IMR-90 (cell line): ENCODE measurements around the gene WBP2NL. TPM values are rescaled to one million over a fixed set of nuclear protein-coding genes. Genes with fewer than 3 reads are reported as not detected.

ENCODE experiments used
- ATAC-seq: fragments of 200-7000 bp; cut with Tn5 transposase; 2 replicates; pipeline ENCODE4 v1.9.1; 2020; ENCODE audit warnings: low read depth, mild to moderate bottlenecking, moderate library complexity
- BruUV-seq: library from RNA; stranded (reverse); fragments of 400-500 nt; replicated peaks from 2 replicates; lab custom pipeline; 2021; lab: Mats Ljungman, UMichigan
- CTCF ChIA-PET: fragments of 300-600 bp; formaldehyde crosslinking; extraction: SDS; loops from one replicate; lab custom pipeline; 2021; ENCODE audit warnings: antibody characterized with exemption; lab: Yijun Ruan, JAX
- POLR2A ChIA-PET: fragments of 300-600 bp; sonication (Branson Sonifier 250); formaldehyde crosslinking; loops from one replicate; lab custom pipeline; 2022; ENCODE audit warnings: antibody characterized with exemption; ENCODE audit not compliant: unreplicated experiment; lab: Charles Lee
- DNase-seq: peaks from one replicate; pipeline ENCODE4 v3.0.0; 2013
- H2AFZ ChIP-seq: replicated peaks from 2 replicates; pipeline ENCODE3; 2013; ENCODE audit warnings: low read length, mild to moderate bottlenecking; ENCODE audit not compliant: poor library complexity
- H2AK5ac ChIP-seq: 2 replicates; pipeline ENCODE4 v1.6.1; 2013; ENCODE audit warnings: low read depth, low read length, inconsistent platforms
- H2AK9ac ChIP-seq: replicated peaks from 2 replicates; pipeline ENCODE3; 2013; ENCODE audit warnings: mild to moderate bottlenecking, low read depth, low read length, moderate library complexity; ENCODE audit not compliant: poor library complexity
- H2BK120ac ChIP-seq: 2 replicates; pipeline ENCODE4 v1.6.1; 2013; ENCODE audit warnings: low read depth, low read length, inconsistent platforms
- H2BK15ac ChIP-seq: 3 replicates; pipeline ENCODE4 v1.6.1; 2013; ENCODE audit warnings: low read depth, low read length, inconsistent platforms
- H2BK20ac ChIP-seq: 2 replicates; pipeline ENCODE4 v1.6.1; 2013; ENCODE audit warnings: low read depth, mild to moderate bottlenecking, inconsistent platforms, low read length, moderate library complexity
- H2BK5ac ChIP-seq: 2 replicates; pipeline ENCODE4 v1.6.1; 2013; ENCODE audit warnings: mild to moderate bottlenecking, low read depth, low read length, inconsistent platforms; ENCODE audit not compliant: poor library complexity, severe bottlenecking
- H3K14ac ChIP-seq: replicated peaks from 2 replicates; pipeline ENCODE4 v1.6.1; 2013; ENCODE audit warnings: low read depth, low read length, inconsistent platforms
- H3K18ac ChIP-seq: 2 replicates; pipeline ENCODE4 v1.6.1; 2013; ENCODE audit warnings: low read depth, low read length, control low read depth
- H3K23ac ChIP-seq: 2 replicates; pipeline ENCODE4 v1.6.1; 2013; ENCODE audit warnings: low read depth, low read length, inconsistent platforms
- H3K27ac ChIP-seq: 2 replicates; pipeline ENCODE4 v1.5.1; 2013; ENCODE audit warnings: mild to moderate bottlenecking, control low read depth, low read length; ENCODE audit not compliant: insufficient read depth
- H3K27me3 ChIP-seq: 2 replicates; pipeline ENCODE4 v1.6.1; 2013; ENCODE audit warnings: low read length; ENCODE audit not compliant: control insufficient read depth, insufficient read depth
- H3K36me3 ChIP-seq: 2 replicates; pipeline ENCODE4 v1.6.1; 2013; ENCODE audit warnings: low read length, mixed read lengths; ENCODE audit not compliant: control insufficient read depth, insufficient read depth
- H3K4ac ChIP-seq: 2 replicates; pipeline ENCODE4 v1.6.1; 2013; ENCODE audit warnings: low read depth, low read length, inconsistent platforms
- H3K4me1 ChIP-seq: 2 replicates; pipeline ENCODE4 v1.6.1; 2013; ENCODE audit warnings: low read length, mixed read lengths; ENCODE audit not compliant: control insufficient read depth, insufficient read depth
- H3K4me2 ChIP-seq: 2 replicates; pipeline ENCODE4 v1.6.1; 2013; ENCODE audit warnings: low read depth, mild to moderate bottlenecking, control low read depth, low read length, moderate library complexity
- H3K4me3 ChIP-seq: 2 replicates; pipeline ENCODE4 v1.5.1; 2013; ENCODE audit warnings: low read depth, mild to moderate bottlenecking, control low read depth, low read length, moderate library complexity; ENCODE audit not compliant: insufficient read depth
- H3K56ac ChIP-seq: 2 replicates; pipeline ENCODE4 v1.6.1; 2013; ENCODE audit warnings: low read length, inconsistent platforms; ENCODE audit not compliant: insufficient read depth; ENCODE audit errors: extremely low read depth
- H3K79me1 ChIP-seq, 2 experiments: 2 replicates each; pipeline ENCODE4 v1.6.1; 2013; ENCODE audit warnings: low read length in 2 of 2, inconsistent platforms in 1 of 2, low read depth in 1 of 2
- H3K9ac ChIP-seq: 2 replicates; pipeline ENCODE4 v1.6.1; 2013; ENCODE audit warnings: low read depth, low read length, control low read depth
- H3K9me1 ChIP-seq: 2 replicates; pipeline ENCODE4 v1.6.1; 2013; ENCODE audit warnings: low read length, inconsistent platforms; ENCODE audit not compliant: insufficient read depth
- H3K9me3 ChIP-seq: 2 replicates; pipeline ENCODE4 v1.6.1; 2013; ENCODE audit warnings: low read length; ENCODE audit not compliant: control insufficient read depth, insufficient read depth
- H4K20me1 ChIP-seq: 2 replicates; pipeline ENCODE4 v1.6.1; 2013; ENCODE audit warnings: low read length, inconsistent platforms; ENCODE audit not compliant: insufficient read depth
- H4K5ac ChIP-seq: 2 replicates; pipeline ENCODE4 v1.6.1; 2013; ENCODE audit warnings: mild to moderate bottlenecking, low read depth, low read length, control low read depth
- H4K8ac ChIP-seq, 2 experiments: 2 replicates each; pipeline ENCODE4 v1.6.1; 2013; ENCODE audit warnings: low read depth in 2 of 2, low read length in 2 of 2, control low read depth in 1 of 2, inconsistent platforms in 1 of 2
- H4K91ac ChIP-seq: 2 replicates; pipeline ENCODE4 v1.6.1; 2013; ENCODE audit warnings: low read depth, low read length, inconsistent platforms; ENCODE audit not compliant: insufficient read depth
- BHLHE40 ChIP-seq: fragments of 150-350 bp; IDR thresholded peaks from 2 replicates; pipeline ENCODE4 v1.6.1; 2016; ENCODE audit warnings: mild to moderate bottlenecking, low read depth, low read length
- CEBPB ChIP-seq: IDR thresholded peaks from 2 replicates; pipeline ENCODE4 v1.6.1; 2012; ENCODE audit warnings: low read depth, low read length, improper control_type of control experiment
- CHD1 ChIP-seq: IDR thresholded peaks from 2 replicates; pipeline ENCODE4 v1.6.1; 2012; ENCODE audit warnings: low read depth, low read length, improper control_type of control experiment
- FOS ChIP-seq: fragments of 150-350 bp; IDR thresholded peaks from 2 replicates; pipeline ENCODE4 v1.6.1; 2016; ENCODE audit warnings: low read depth, low read length
- MAFK ChIP-seq: IDR thresholded peaks from 2 replicates; pipeline ENCODE4 v1.6.1; 2012; ENCODE audit warnings: low read depth, low read length, improper control_type of control experiment
- MAZ ChIP-seq: IDR thresholded peaks from 2 replicates; pipeline ENCODE4 v1.6.1; 2012; ENCODE audit warnings: low read depth, mild to moderate bottlenecking, low read length, improper control_type of control experiment, moderate library complexity, borderline replicate concordance
- MXI1 ChIP-seq: IDR thresholded peaks from 2 replicates; pipeline ENCODE4 v1.6.1; 2012; ENCODE audit warnings: low read depth, mild to moderate bottlenecking, low read length, moderate library complexity, borderline replicate concordance
- NFE2L2 ChIP-seq: fragments of 150-350 bp; IDR thresholded peaks from 2 replicates; pipeline ENCODE4 v1.6.1; 2016; ENCODE audit warnings: low read depth, mild to moderate bottlenecking, low read length
- POLR2A ChIP-seq: IDR thresholded peaks from 2 replicates; pipeline ENCODE4 v1.6.1; 2012; ENCODE audit warnings: mild to moderate bottlenecking, low read depth, low read length
- RAD21 ChIP-seq: IDR thresholded peaks from 2 replicates; pipeline ENCODE4 v1.6.1; 2012; ENCODE audit warnings: low read length, improper control_type of control experiment
- RCOR1 ChIP-seq: IDR thresholded peaks from 2 replicates; pipeline ENCODE4 v1.6.1; 2012; ENCODE audit warnings: mild to moderate bottlenecking, low read length, improper control_type of control experiment; ENCODE audit not compliant: insufficient replicate concordance
- RFX5 ChIP-seq: IDR thresholded peaks from 2 replicates; pipeline ENCODE4 v1.8.0; 2012; ENCODE audit warnings: low read depth, mild to moderate bottlenecking, low read length, moderate library complexity
- SMC3 ChIP-seq: fragments of 150-350 bp; IDR thresholded peaks from 2 replicates; pipeline ENCODE4 v1.6.1; 2016; ENCODE audit warnings: low read depth, mild to moderate bottlenecking, antibody characterized with exemption, low read length, moderate library complexity
- WGBS, 2 experiments: methylation state at CpG; one replicate each; pipeline versions ENCODE4 v1.1.5 to v1.1.7; 2013; ENCODE audit warnings: missing lambda C conversion rate in 2 of 2; ENCODE audit not compliant: insufficient read length in 1 of 2; ENCODE audit errors: extremely low coverage in 2 of 2; 5-methylcytosine and 5-hydroxymethylcytosine counted together
- dilution Hi-C: fragments of 300-500 bp; cut with HindIII; formaldehyde crosslinking; loops from one replicate; pipeline ENCODE4 v1.14.3; 2018; ENCODE audit warnings: low sequenced_read_pairs; ENCODE audit not compliant: unreplicated experiment
- in situ Hi-C: fragments of 300-500 bp; cut with MboI; formaldehyde crosslinking; loops from 3 replicates; pipeline ENCODE4 v1.14.3; 2019; ENCODE audit warnings: low sequenced_read_pairs, inconsistent platforms, mixed read lengths
- intact Hi-C: fragments of 100-400 bp; cut with micrococcal nuclease; formaldehyde crosslinking; loops from 2 replicates; pipeline ENCODE4 v1.10.0; 2022
- polyA plus RNA-seq, 3 experiments: library from polyadenylated mRNA; depleted of rRNA; stranded (reverse); fragments of >200 nt; gene quantifications; 2 replicates each; pipeline ENCODE4 v1.2.3, GENCODE V29; 2012; ENCODE audit warnings: low replicate concordance in 1 of 3
- total RNA-seq: library from RNA; depleted of rRNA; stranded (reverse); fragments of >200 nt; gene quantifications from 2 replicates; pipeline ENCODE4 v1.2.3, GENCODE V29; 2012
- TF ChIP-seq, protein P1 (sequence below): fragments of 150-350 bp; IDR thresholded peaks from 2 replicates; pipeline ENCODE4 v1.6.1; 2016; ENCODE audit warnings: low read depth, mild to moderate bottlenecking, low read length, moderate library complexity, borderline replicate concordance
- TF ChIP-seq, protein P2 (sequence below): conservative IDR thresholded peaks from 2 replicates; pipeline ENCODE4 v1.5.1; 2012; ENCODE audit warnings: mild to moderate bottlenecking, low read depth, low read length, improper control_type of control experiment
- TF ChIP-seq, protein P3 (sequence below): fragments of 150-350 bp; IDR thresholded peaks from 2 replicates; pipeline ENCODE4 v1.6.1; 2017; ENCODE audit warnings: mild to moderate bottlenecking, antibody characterized with exemption, low read length, low read depth

The WBP2NL gene
- total and polyA plus RNA-seq, 2 of the 4 experiments (the other 2 are of a cell fraction), result not detected

DNA sequence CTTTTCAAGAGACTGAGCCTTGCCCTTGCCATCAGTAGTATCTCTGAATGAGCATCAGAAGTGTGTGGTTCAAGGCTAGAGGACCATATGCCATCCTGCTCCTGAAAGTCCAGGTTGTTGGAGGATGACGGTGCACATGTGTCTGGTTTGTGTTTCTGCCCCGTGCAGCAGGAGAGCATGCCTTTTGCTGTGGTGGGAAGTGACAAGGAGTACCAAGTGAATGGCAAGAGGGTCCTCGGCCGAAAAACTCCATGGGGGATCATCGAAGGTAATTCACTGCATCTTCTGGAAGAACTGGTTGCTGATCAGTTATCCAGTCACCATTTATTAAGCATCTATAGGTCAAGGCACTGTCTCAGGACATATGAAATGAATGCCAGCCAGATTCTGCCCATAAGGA lies 6.1 kb upstream of the WBP2NL start:
- intact Hi-C loops (no loop called here), in situ Hi-C loops (no loop called here), dilution Hi-C loops (no loop called here)
- no peaks in the 10 kb centered on the region for H3K9me1 ChIP-seq
- no peak overlapping the region for H2BK5ac ChIP-seq
- H4K91ac ChIP-seq, result no peak overlapping the region
- H2BK15ac ChIP-seq, result no peak overlapping the region
- no peak overlapping the region for H3K4ac ChIP-seq
- DNase-seq, result no peak
- no peak overlapping the region for H4K5ac ChIP-seq
- H3K4me1 ChIP-seq, result no peaks in the 10 kb centered on the region
- no peak overlapping the region for H4K8ac ChIP-seq
- no peak overlapping the region for H2AK5ac ChIP-seq
- no peak overlapping the region for H3K27ac ChIP-seq
- H3K36me3 ChIP-seq, result no peaks in the 10 kb centered on the region
- no peak for TF ChIP-seq RFX5
- TF ChIP-seq, protein P1, sequence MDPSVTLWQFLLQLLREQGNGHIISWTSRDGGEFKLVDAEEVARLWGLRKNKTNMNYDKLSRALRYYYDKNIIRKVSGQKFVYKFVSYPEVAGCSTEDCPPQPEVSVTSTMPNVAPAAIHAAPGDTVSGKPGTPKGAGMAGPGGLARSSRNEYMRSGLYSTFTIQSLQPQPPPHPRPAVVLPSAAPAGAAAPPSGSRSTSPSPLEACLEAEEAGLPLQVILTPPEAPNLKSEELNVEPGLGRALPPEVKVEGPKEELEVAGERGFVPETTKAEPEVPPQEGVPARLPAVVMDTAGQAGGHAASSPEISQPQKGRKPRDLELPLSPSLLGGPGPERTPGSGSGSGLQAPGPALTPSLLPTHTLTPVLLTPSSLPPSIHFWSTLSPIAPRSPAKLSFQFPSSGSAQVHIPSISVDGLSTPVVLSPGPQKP, result no peak
- no peak for TF ChIP-seq RCOR1
- no peak for TF ChIP-seq FOS
- no peak for TF ChIP-seq CEBPB
- TF ChIP-seq MXI1, result no peak
- TF ChIP-seq, protein P2, sequence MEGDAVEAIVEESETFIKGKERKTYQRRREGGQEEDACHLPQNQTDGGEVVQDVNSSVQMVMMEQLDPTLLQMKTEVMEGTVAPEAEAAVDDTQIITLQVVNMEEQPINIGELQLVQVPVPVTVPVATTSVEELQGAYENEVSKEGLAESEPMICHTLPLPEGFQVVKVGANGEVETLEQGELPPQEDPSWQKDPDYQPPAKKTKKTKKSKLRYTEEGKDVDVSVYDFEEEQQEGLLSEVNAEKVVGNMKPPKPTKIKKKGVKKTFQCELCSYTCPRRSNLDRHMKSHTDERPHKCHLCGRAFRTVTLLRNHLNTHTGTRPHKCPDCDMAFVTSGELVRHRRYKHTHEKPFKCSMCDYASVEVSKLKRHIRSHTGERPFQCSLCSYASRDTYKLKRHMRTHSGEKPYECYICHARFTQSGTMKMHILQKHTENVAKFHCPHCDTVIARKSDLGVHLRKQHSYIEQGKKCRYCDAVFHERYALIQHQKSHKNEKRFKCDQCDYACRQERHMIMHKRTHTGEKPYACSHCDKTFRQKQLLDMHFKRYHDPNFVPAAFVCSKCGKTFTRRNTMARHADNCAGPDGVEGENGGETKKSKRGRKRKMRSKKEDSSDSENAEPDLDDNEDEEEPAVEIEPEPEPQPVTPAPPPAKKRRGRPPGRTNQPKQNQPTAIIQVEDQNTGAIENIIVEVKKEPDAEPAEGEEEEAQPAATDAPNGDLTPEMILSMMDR, result no peak
- TF ChIP-seq MAFK, result no peak
- TF ChIP-seq, protein P3, sequence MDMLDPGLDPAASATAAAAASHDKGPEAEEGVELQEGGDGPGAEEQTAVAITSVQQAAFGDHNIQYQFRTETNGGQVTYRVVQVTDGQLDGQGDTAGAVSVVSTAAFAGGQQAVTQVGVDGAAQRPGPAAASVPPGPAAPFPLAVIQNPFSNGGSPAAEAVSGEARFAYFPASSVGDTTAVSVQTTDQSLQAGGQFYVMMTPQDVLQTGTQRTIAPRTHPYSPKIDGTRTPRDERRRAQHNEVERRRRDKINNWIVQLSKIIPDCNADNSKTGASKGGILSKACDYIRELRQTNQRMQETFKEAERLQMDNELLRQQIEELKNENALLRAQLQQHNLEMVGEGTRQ, result no peak
- TF ChIP-seq POLR2A, result no peak
- no peak for TF ChIP-seq SMC3
- no peak for TF ChIP-seq CHD1
- TF ChIP-seq BHLHE40, result no peak
- no peak for TF ChIP-seq NFE2L2
- no peak for TF ChIP-seq MAZ
- TF ChIP-seq RAD21, result no peak
- peaks cover 28% of the 10 kb centered on the region for H3K27me3 ChIP-seq
- no peaks in the 10 kb centered on the region for H3K79me1 ChIP-seq
- H2BK120ac ChIP-seq, result no peak overlapping the region
- ChIA-PET CTCF (no interaction called here), POLR2A (no interaction called here)
- no peak overlapping the region for H3K4me2 ChIP-seq
- no peak overlapping the region for H2AFZ ChIP-seq
- H3K9me3 ChIP-seq, result no peaks in the 10 kb centered on the region
- no peak overlapping the region for H2BK20ac ChIP-seq
- H3K4me3 ChIP-seq, result no peak overlapping the region
- no peak overlapping the region for H3K23ac ChIP-seq
- H3K14ac ChIP-seq, result no peak overlapping the region
- 67% methylated on average over 2 of the region's 5 CpGs; no CpG with 5 or more reads in 1 of the 2 experiments for WGBS, 2 experiments
- no peak for ATAC-seq
- no peak overlapping the region for H2AK9ac ChIP-seq
- no peaks in the 10 kb centered on the region for H4K20me1 ChIP-seq
- no peak overlapping the region for H3K18ac ChIP-seq
- no TSS peak for BruUV-seq
- H3K9ac ChIP-seq, result no peak overlapping the region
- no peak overlapping the region for H3K56ac ChIP-seq
